OCI-LY7 (cell line): ENCODE data around the gene MISP. TPM values are rescaled to one million over a fixed set of nuclear protein-coding genes. Genes with fewer than 3 reads are reported as not detected.

Experiments used
- BruUV-seq: library from RNA; stranded (reverse); fragments of 400-500 nt; replicated peaks from 2 replicates; lab custom pipeline; 2021; lab: Mats Ljungman, UMichigan
- CTCF ChIA-PET: fragments of 300-600 bp; sonication (Branson Sonifier 250); formaldehyde crosslinking; loops from one replicate; lab custom pipeline; 2022; ENCODE audit warnings: antibody characterized with exemption; ENCODE audit not compliant: unreplicated experiment; lab: Charles Lee
- POLR2A ChIA-PET: fragments of 300-600 bp; sonication (Branson Sonifier 250); formaldehyde crosslinking; loops from one replicate; lab custom pipeline; 2022; ENCODE audit warnings: antibody characterized with exemption; lab: Charles Lee
- DNase-seq: peaks from one replicate; pipeline ENCODE4 v3.0.0-alpha.2; 2015; ENCODE audit warnings: low spot score
- H2AFZ ChIP-seq: fragments of 200-600 bp; sonication (generic), shearing (Covaris generic); 2 replicates; pipeline ENCODE4 v1.6.1; 2014; ENCODE audit warnings: mild to moderate bottlenecking, antibody characterized with exemption, low read length, moderate library complexity
- H3K27ac ChIP-seq: fragments of 200-600 bp; sonication (generic); 2 replicates; pipeline ENCODE4 v1.5.1; 2014; ENCODE audit warnings: mixed run types, low read depth, mild to moderate bottlenecking, moderate library complexity, low read length, inconsistent platforms; ENCODE audit not compliant: poor library complexity, severe bottlenecking
- H3K36me3 ChIP-seq: fragments of 200-600 bp; sonication (generic); 2 replicates; pipeline ENCODE4 v1.6.1; 2014; ENCODE audit warnings: mild to moderate bottlenecking, antibody characterized with exemption, low read length, moderate library complexity, mixed read lengths; ENCODE audit not compliant: insufficient read depth
- H3K4me1 ChIP-seq: fragments of 200-600 bp; sonication (generic); 2 replicates; pipeline ENCODE4 v1.5.1; 2014; ENCODE audit warnings: mild to moderate bottlenecking, low read length; ENCODE audit not compliant: insufficient read depth, poor library complexity, severe bottlenecking
- H3K4me2 ChIP-seq: fragments of 200-600 bp; sonication (generic); 2 replicates; pipeline ENCODE4 v1.6.1; 2014; ENCODE audit warnings: mild to moderate bottlenecking, low read length
- H3K4me3 ChIP-seq: fragments of 200-600 bp; sonication (generic); 2 replicates; pipeline ENCODE4 v1.5.1; 2014; ENCODE audit warnings: mild to moderate bottlenecking, low read depth, low read length; ENCODE audit not compliant: poor library complexity, severe bottlenecking
- H3K79me2 ChIP-seq: fragments of 200-600 bp; sonication (generic); 2 replicates; pipeline ENCODE4 v1.6.1; 2016; ENCODE audit warnings: low read depth, mild to moderate bottlenecking, low read length, moderate library complexity, mixed read lengths; ENCODE audit not compliant: insufficient read depth
- H3K9me2 ChIP-seq: fragments of 200-600 bp; sonication (generic); 2 replicates; pipeline ENCODE4 v1.6.1; 2016; ENCODE audit warnings: mild to moderate bottlenecking, low read length, mixed read lengths; ENCODE audit not compliant: insufficient read depth
- H3K9me3 ChIP-seq: fragments of 200-600 bp; sonication (generic); 2 replicates; pipeline ENCODE4 v1.6.1; 2014; ENCODE audit warnings: mild to moderate bottlenecking, mixed run types, low read length, mixed read lengths
- H4K20me1 ChIP-seq: fragments of 200-600 bp; sonication (generic); 2 replicates; pipeline ENCODE4 v1.6.1; 2014; ENCODE audit warnings: mild to moderate bottlenecking, antibody characterized with exemption, low read length, moderate library complexity, mixed read lengths; ENCODE audit not compliant: insufficient read depth
- CTCF ChIP-seq: fragments of 200-600 bp; sonication (generic); conservative IDR thresholded peaks from 2 replicates; pipeline ENCODE4 v1.5.1; 2014; ENCODE audit warnings: mild to moderate bottlenecking, antibody characterized with exemption, low read length, moderate library complexity, mixed read lengths
- EZH2phosphoT487 ChIP-seq: fragments of 200-600 bp; sonication (generic); IDR thresholded peaks from 2 replicates; pipeline ENCODE4 v1.6.1; 2018; ENCODE audit warnings: low read depth, borderline replicate concordance, mild to moderate bottlenecking, mixed run types, antibody characterized with exemption, low read length, moderate library complexity, mixed read lengths
- intact Hi-C: fragments of 100-400 bp; cut with micrococcal nuclease; formaldehyde crosslinking; loops from one replicate; pipeline ENCODE4 v1.10.0; 2022; ENCODE audit not compliant: unreplicated experiment
- total RNA-seq, 2 experiments: library from RNA; depleted of rRNA in 1 of 2; stranded (reverse); fragments of >200 nt in 1 of 2; shearing (Covaris generic) in 1 of 2; gene quantifications; 2 replicates each; pipeline ENCODE4 v1.2.3, GENCODE V29; 2014 to 2022

Gene MISP
- total RNA-seq, 2 experiments from 2014 or later: 0.23 TPM; not detected in 1

GRCh38 chr19:709965-710571 lies 40.8 kb upstream of the MISP start:
- Histone ChIP-seq H3K4me3 (no peak overlapping the region), H3K79me2 (no peaks in the 10 kb centered on the region), H3K4me1 (no peaks in the 10 kb centered on the region), H3K9me2 (no peaks in the 10 kb centered on the region), H3K27ac (no peak overlapping the region), H3K4me2 (no peak overlapping the region), H3K9me3 (no peaks in the 10 kb centered on the region), H4K20me1 (no peaks in the 10 kb centered on the region), H3K36me3 (no peaks in the 10 kb centered on the region), H2AFZ (no peak overlapping the region)
- DNase-seq: no peak
- POLR2A ChIA-PET: no interaction called here
- intact Hi-C loops: no loop called here
- CTCF ChIA-PET: no interaction called here
- TF ChIP-seq CTCF (no peak), EZH2phosphoT487 (no peak)
- no TSS peak for BruUV-seq

GRCh38 chr19:710767-711166 lies 40.1 kb upstream of the MISP start:
- ChIA-PET POLR2A (no interaction called here), CTCF (no interaction called here)
- intact Hi-C loops: no loop called here

More at GRCh38 chr19:710767-711166, 40.1 kb upstream of the MISP start:
- Histone ChIP-seq H3K4me1 (no peaks in the 10 kb centered on the region), H3K79me2 (no peaks in the 10 kb centered on the region), H3K4me3 (no peak overlapping the region), H2AFZ (no peak overlapping the region), H3K9me3 (no peaks in the 10 kb centered on the region; the same call in 1 of the 2 replicates), H4K20me1 (no peaks in the 10 kb centered on the region), H3K27ac (no peak overlapping the region), H3K4me2 (no peak overlapping the region), H3K36me3 (no peaks in the 10 kb centered on the region), H3K9me2 (no peaks in the 10 kb centered on the region)
- TF ChIP-seq CTCF: no peak
- TF ChIP-seq EZH2phosphoT487: no peak
- DNase-seq: no peak
- no TSS peak for BruUV-seq
